ENCODE data around the gene NT5DC3.

DNA sequence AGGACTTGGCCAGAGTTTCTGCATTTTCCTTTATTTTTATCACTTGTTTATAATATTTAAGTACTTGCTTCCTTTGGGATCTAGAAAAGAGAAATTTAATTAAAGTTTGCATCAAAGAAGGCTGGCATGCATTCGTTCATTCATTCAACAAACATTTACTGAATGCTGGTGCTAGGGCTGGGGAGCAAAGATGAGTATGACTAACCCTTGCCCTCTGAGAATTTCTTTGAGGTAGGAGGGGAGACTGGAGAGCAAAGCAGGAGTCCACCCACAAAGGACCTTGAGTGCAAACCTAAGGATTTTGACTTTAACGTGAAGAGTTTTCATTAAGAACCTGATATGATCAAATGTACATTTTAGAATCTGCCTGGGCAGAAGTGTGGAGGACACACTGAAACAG lies 16.1 kb upstream of the NT5DC3 start:
- no peak for TF ChIP-seq OSR1 (CRISPR knock-in tag; IDR thresholded peaks at IDR 0.05)
- TF ChIP-seq ZC3H10 (CRISPR knock-in tag; IDR thresholded peaks at IDR 0.05): no peak

Data from SK-N-SH treated with all-trans-retinoic acid at 6 μM for 48 hours (cell line).